Endothelial cell of umbilical vein (primary cell): ENCODE data around the gene RBMS3. TPM values are rescaled to one million over a fixed set of nuclear protein-coding genes. Genes with fewer than 3 reads are reported as not detected.

ENCODE experiments used
- BruUV-seq: library from RNA; stranded (reverse); fragments of 400-500 nt; replicated peaks from 2 replicates; lab custom pipeline; 2021; lab: Mats Ljungman, UMichigan
- CTCF ChIA-PET: fragments of 300-600, 350-600 bp; sonication (Branson Sonifier 250); formaldehyde crosslinking; loops from one replicate; lab custom pipeline; 2021; ENCODE audit warnings: antibody characterized with exemption, inconsistent platforms; lab: Charles Lee
- POLR2A ChIA-PET: fragments of 300-600, 350-600 bp; sonication (Branson Sonifier 250); formaldehyde crosslinking; loops from one replicate; lab custom pipeline; 2021; ENCODE audit warnings: antibody characterized with exemption, inconsistent platforms; lab: Charles Lee
- DNase-seq: peaks from one replicate; pipeline ENCODE4 v3.0.0-alpha.2; 2011; ENCODE audit warnings: low read depth, low spot score
- FAIRE-seq: peaks from 2 replicates; lab custom pipeline; 2011; peaks lifted over from hg19 to GRCh38; lab: Jason Lieb, UNC
- H2AFZ ChIP-seq: 2 replicates; pipeline ENCODE4 v1.6.0; 2012; ENCODE audit warnings: low read depth, low read length, control low read depth, inconsistent platforms
- H3K27ac ChIP-seq: 2 replicates; pipeline ENCODE4 v1.5.1; 2011; ENCODE audit warnings: low read depth, mild to moderate bottlenecking, control low read depth, low read length, moderate library complexity; ENCODE audit not compliant: insufficient read depth
- H3K27me3 ChIP-seq, 2 experiments: 2 replicates each; pipeline versions ENCODE4 v1.6.0 to v1.6.1; 2011; ENCODE audit warnings: low read length in 2 of 2, mixed read lengths in 1 of 2; ENCODE audit not compliant: control insufficient read depth in 2 of 2, insufficient read depth in 2 of 2
- H3K36me3 ChIP-seq, 2 experiments: 2 replicates in 1 of 2; 3 replicates in 1 of 2; pipeline ENCODE4 v1.5.1; 2011; ENCODE audit warnings: low read length in 2 of 2, mild to moderate bottlenecking in 1 of 2, moderate library complexity in 1 of 2; ENCODE audit not compliant: control insufficient read depth in 2 of 2, insufficient read depth in 2 of 2; ENCODE audit errors: extremely low read depth in 1 of 2
- H3K4me1 ChIP-seq: 3 replicates; pipeline ENCODE4 v1.5.1; 2011; ENCODE audit warnings: mild to moderate bottlenecking, low read length; ENCODE audit not compliant: control insufficient read depth, insufficient read depth; ENCODE audit errors: extremely low read depth
- H3K4me2 ChIP-seq: 2 replicates; pipeline ENCODE4 v1.6.1; 2011; ENCODE audit warnings: low read length, control low read depth, mixed read lengths; ENCODE audit not compliant: insufficient read depth
- H3K4me3 ChIP-seq, 3 experiments: fragments of 200-600 bp in 1 of 3; sonication (generic), shearing (Covaris generic) in 1 of 3; replicated peaks in 1 of 3; 2 replicates each; pipeline ENCODE4 v1.5.1; 2011 to 2016; ENCODE audit warnings: control low read depth in 3 of 3, low read length in 3 of 3, mild to moderate bottlenecking in 2 of 3, inconsistent platforms in 1 of 3, low read depth in 1 of 3, moderate library complexity in 1 of 3; ENCODE audit not compliant: insufficient read depth in 1 of 3
- H3K79me2 ChIP-seq: 2 replicates; pipeline ENCODE4 v1.6.0; 2012; ENCODE audit warnings: low read length, inconsistent platforms; ENCODE audit not compliant: control insufficient read depth, insufficient read depth
- H3K9ac ChIP-seq: replicated peaks from 2 replicates; pipeline ENCODE3; 2011; ENCODE audit warnings: low read length, control low read depth; ENCODE audit not compliant: insufficient read depth; ENCODE audit errors: extremely low read depth
- H3K9me1 ChIP-seq: replicated peaks from 3 replicates; pipeline ENCODE4 v1.6.0; 2011; ENCODE audit warnings: mild to moderate bottlenecking, low read length; ENCODE audit not compliant: control insufficient read depth, insufficient read depth; ENCODE audit errors: extremely low read depth
- H3K9me3 ChIP-seq: replicated peaks from 2 replicates; pipeline ENCODE4 v1.5.1; 2012; ENCODE audit warnings: low read length, inconsistent platforms; ENCODE audit not compliant: control insufficient read depth, insufficient read depth
- H4K20me1 ChIP-seq: replicated peaks from 2 replicates; pipeline ENCODE3; 2011; ENCODE audit warnings: mild to moderate bottlenecking, low read length; ENCODE audit not compliant: control insufficient read depth, insufficient read depth; ENCODE audit errors: extremely low read depth
- EZH2 ChIP-seq: IDR thresholded peaks from 2 replicates; pipeline ENCODE4 v1.6.1; 2012; ENCODE audit warnings: borderline replicate concordance, low read depth, mild to moderate bottlenecking, moderate library complexity, low read length, inconsistent platforms; ENCODE audit not compliant: severe bottlenecking
- FOS ChIP-seq: IDR thresholded peaks from 2 replicates; pipeline ENCODE4 v1.6.1; 2011; ENCODE audit warnings: mild to moderate bottlenecking, low read length, moderate library complexity, borderline replicate concordance; ENCODE audit not compliant: insufficient read depth
- GATA2 ChIP-seq: IDR thresholded peaks from 2 replicates; pipeline ENCODE4 v1.7.0; 2011; ENCODE audit warnings: low read depth, mild to moderate bottlenecking, moderate library complexity, mixed read lengths, low read length; ENCODE audit not compliant: insufficient read length, insufficient read depth
- JUN ChIP-seq: IDR thresholded peaks from 2 replicates; pipeline ENCODE4 v1.6.1; 2011; ENCODE audit warnings: borderline replicate concordance, low read depth; ENCODE audit not compliant: insufficient read length, insufficient read depth
- MYC ChIP-seq: IDR thresholded peaks from one replicate; pipeline ENCODE4 v1.6.1; 2011; ENCODE audit warnings: mild to moderate bottlenecking, low read depth, low read length
- POLR2A ChIP-seq: IDR thresholded peaks from 2 replicates; pipeline ENCODE4 v1.6.1; 2012; ENCODE audit warnings: low read depth, mild to moderate bottlenecking, control low read depth, low read length
- POLR2AphosphoS5 ChIP-seq: IDR thresholded peaks from 2 replicates; pipeline ENCODE4 v1.6.1; 2012; ENCODE audit warnings: low read depth, mild to moderate bottlenecking, control low read depth, low read length, moderate library complexity; ENCODE audit not compliant: insufficient read depth
- dilution Hi-C: fragments of 300-500 bp; cut with MboI; formaldehyde crosslinking; loops from one replicate; pipeline ENCODE4 v1.15.0; 2019; ENCODE audit warnings: low sequenced_read_pairs; ENCODE audit not compliant: extremely low pct_ligation_motif_present
- intact Hi-C: fragments of 100-400 bp; cut with micrococcal nuclease; formaldehyde crosslinking; loops from one replicate; pipeline ENCODE4 v1.10.0; 2022
- polyA plus RNA-seq, 4 experiments: library from polyadenylated mRNA; depleted of rRNA in 3 of 4; stranded (reverse) in 3 of 4; unstranded in 1 of 4; fragments of >200 nt; gene quantifications; 2 replicates each; pipeline versions ENCODE4 v1.2.1 to v1.2.3, GENCODE V29; 2011 to 2012; ENCODE audit warnings: missing spikeins in 1 of 4
- total RNA-seq: library from RNA; stranded (reverse); gene quantifications from 2 replicates; pipeline ENCODE4 v1.2.3, GENCODE V29; 2021
- TF ChIP-seq, protein P1 (sequence below), 2 donors: IDR thresholded peaks; 1 replicate in 1 of 2; 2 replicates in 1 of 2; pipeline ENCODE4 v1.5.1; 2011; ENCODE audit warnings: low read length in 2 of 2, mild to moderate bottlenecking in 2 of 2, moderate library complexity in 2 of 2, control low read depth in 1 of 2, inconsistent platforms in 1 of 2, low read depth in 1 of 2; ENCODE audit not compliant: insufficient read depth in 1 of 2; ENCODE audit errors: extremely low read depth in 1 of 2
- TF ChIP-seq, protein P2 (sequence below): IDR thresholded peaks from 2 replicates; pipeline ENCODE4 v1.6.1; 2011; ENCODE audit not compliant: insufficient read depth, insufficient read length

The RBMS3 gene
- total and polyA plus RNA-seq, 2 donors (not counting 3 experiments of a cell fraction or from before 2014, with no cell fraction given) = 13.6 to 42.3 TPM

GRCh38 chr3:29335438-29335837 is 54.6 kb downstream of the RBMS3 start:
- ChIA-PET CTCF (interaction anchor here (0.5 to 2.4 kb wide), 7 partner anchors 9 to 419 kb away, joined by 3 to 15 read pairs (median 7); partner anchors contain the start of gene RBMS3), POLR2A (interaction anchor here (1.0 to 1.2 kb wide), 3 partner anchors 9 to 422 kb away, joined by 3 to 9 read pairs (median 4); no protein-coding TSS in a partner anchor)
- DNase-seq (peak; percentile 92), FAIRE-seq (peak; percentile 99)
- Histone ChIP-seq H2AFZ (peak overlapping the region; percentile 10), H3K27ac (peak overlapping the region; percentile 76), H3K36me3 (no peaks in the 10 kb centered on the region), H3K4me3 (peak overlapping the region in 2 of 3 experiments; percentile 19 to 42), H3K27me3 (no peaks in the 10 kb centered on the region), H3K4me2 (peak overlapping the region; percentile 66), H3K4me1 (peaks cover 40% of the 10 kb centered on the region), H3K9me3 (no peaks in the 10 kb centered on the region), H4K20me1 (no peaks in the 10 kb centered on the region), H3K9me1 (no peaks in the 10 kb centered on the region), H3K9ac (peak overlapping the region; percentile 62), H3K79me2 (peaks cover 57% of the 10 kb centered on the region)
- BruUV-seq = no TSS peak
- dilution Hi-C loops = no loop called here
- intact Hi-C loops = loop anchor here (1.0 to 5.0 kb wide), 4 partner anchors 11 to 418 kb away; no protein-coding TSS in a partner anchor
- TF ChIP-seq JUN = peak; percentile 16
- TF ChIP-seq, protein P1, sequence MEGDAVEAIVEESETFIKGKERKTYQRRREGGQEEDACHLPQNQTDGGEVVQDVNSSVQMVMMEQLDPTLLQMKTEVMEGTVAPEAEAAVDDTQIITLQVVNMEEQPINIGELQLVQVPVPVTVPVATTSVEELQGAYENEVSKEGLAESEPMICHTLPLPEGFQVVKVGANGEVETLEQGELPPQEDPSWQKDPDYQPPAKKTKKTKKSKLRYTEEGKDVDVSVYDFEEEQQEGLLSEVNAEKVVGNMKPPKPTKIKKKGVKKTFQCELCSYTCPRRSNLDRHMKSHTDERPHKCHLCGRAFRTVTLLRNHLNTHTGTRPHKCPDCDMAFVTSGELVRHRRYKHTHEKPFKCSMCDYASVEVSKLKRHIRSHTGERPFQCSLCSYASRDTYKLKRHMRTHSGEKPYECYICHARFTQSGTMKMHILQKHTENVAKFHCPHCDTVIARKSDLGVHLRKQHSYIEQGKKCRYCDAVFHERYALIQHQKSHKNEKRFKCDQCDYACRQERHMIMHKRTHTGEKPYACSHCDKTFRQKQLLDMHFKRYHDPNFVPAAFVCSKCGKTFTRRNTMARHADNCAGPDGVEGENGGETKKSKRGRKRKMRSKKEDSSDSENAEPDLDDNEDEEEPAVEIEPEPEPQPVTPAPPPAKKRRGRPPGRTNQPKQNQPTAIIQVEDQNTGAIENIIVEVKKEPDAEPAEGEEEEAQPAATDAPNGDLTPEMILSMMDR (IDR thresholded peaks at IDR 0.05; ENCODE audit: extremely low read depth in 1 of 2, insufficient read depth in 1 of 2, low read depth in 1 of 2, low read length in 2 of 2) = no peak

DNA sequence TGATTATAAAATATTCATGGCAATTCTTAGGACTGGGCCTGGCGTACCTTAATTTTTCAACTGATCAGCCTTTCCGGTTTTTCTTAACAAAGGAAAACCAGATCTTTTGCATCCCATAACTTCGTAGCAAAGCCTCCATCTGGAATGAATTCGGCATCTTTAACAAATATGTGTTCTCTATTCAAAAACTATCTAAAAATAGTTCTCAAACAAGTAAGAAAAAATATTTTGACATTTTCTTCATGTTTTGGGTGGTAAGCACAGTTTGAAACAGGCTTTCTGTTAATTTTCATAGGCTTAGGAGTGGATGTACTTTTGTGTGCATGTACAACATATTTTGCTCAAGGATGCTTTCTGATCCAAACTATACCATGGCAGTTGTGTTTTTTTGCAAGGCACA is 55.1 kb downstream of the RBMS3 start:
- H3K27me3 ChIP-seq = no peaks in the 10 kb centered on the region
- DNase-seq (no peak), FAIRE-seq (no peak)
- intact Hi-C loops (loop anchor here (1.0 to 5.0 kb wide), 4 partner anchors 12 to 419 kb away; no protein-coding TSS in a partner anchor), dilution Hi-C loops (no loop called here)
- no peak overlapping the region for H2AFZ ChIP-seq
- H3K9ac ChIP-seq = peak overlapping the region; percentile 62
- H3K9me3 ChIP-seq = no peaks in the 10 kb centered on the region
- H4K20me1 ChIP-seq = no peaks in the 10 kb centered on the region
- H3K36me3 ChIP-seq = no peaks in the 10 kb centered on the region
- TF ChIP-seq EZH2 = no peak
- no peak for TF ChIP-seq POLR2A
- TF ChIP-seq FOS = no peak
- no peak for TF ChIP-seq POLR2AphosphoS5
- no peak for TF ChIP-seq JUN
- no peak for TF ChIP-seq GATA2
- TF ChIP-seq, protein P2, sequence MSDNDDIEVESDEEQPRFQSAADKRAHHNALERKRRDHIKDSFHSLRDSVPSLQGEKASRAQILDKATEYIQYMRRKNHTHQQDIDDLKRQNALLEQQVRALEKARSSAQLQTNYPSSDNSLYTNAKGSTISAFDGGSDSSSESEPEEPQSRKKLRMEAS = no peak
- TF ChIP-seq, protein P1 (IDR thresholded peaks at IDR 0.05; ENCODE audit: extremely low read depth in 1 of 2, insufficient read depth in 1 of 2, low read depth in 1 of 2, low read length in 2 of 2) = no peak
- TF ChIP-seq MYC = no peak
- H3K79me2 ChIP-seq = peaks cover 53% of the 10 kb centered on the region
- H3K9me1 ChIP-seq = no peaks in the 10 kb centered on the region
- H3K27ac ChIP-seq = peak overlapping the region; percentile 76
- POLR2A ChIA-PET = interaction anchor here (1.0 to 1.2 kb wide), 3 partner anchors 8 to 421 kb away, joined by 3 to 9 read pairs (median 4); no protein-coding TSS in a partner anchor
- peaks cover 40% of the 10 kb centered on the region for H3K4me1 ChIP-seq
- BruUV-seq = TSS peak; percentile 86
- peak overlapping the region in 1 of 3 experiments; percentile 42 for H3K4me3 ChIP-seq
- H3K4me2 ChIP-seq = peak overlapping the region; percentile 66
- CTCF ChIA-PET = interaction anchor here (0.9 to 2.4 kb wide), 6 partner anchors 8 to 419 kb away, joined by 3 to 15 read pairs (median 8); partner anchors contain the start of gene RBMS3
